IMR-90 (cell line): ENCODE results near the gene ANKLE2. TPM values are rescaled to one million over a fixed set of nuclear protein-coding genes. Genes with fewer than 3 reads are reported as not detected.

ENCODE experiments used
- ATAC-seq: fragments of 200-7000 bp; cut with Tn5 transposase; 2 replicates; pipeline ENCODE4 v1.9.1; 2020; ENCODE audit warnings: low read depth, mild to moderate bottlenecking, moderate library complexity
- BruUV-seq: library from RNA; stranded (reverse); fragments of 400-500 nt; replicated peaks from 2 replicates; lab custom pipeline; 2021; lab: Mats Ljungman, UMichigan
- CTCF ChIA-PET: fragments of 300-600 bp; formaldehyde crosslinking; extraction: SDS; loops from one replicate; lab custom pipeline; 2021; ENCODE audit warnings: antibody characterized with exemption; lab: Yijun Ruan, JAX
- POLR2A ChIA-PET: fragments of 300-600 bp; sonication (Branson Sonifier 250); formaldehyde crosslinking; loops from one replicate; lab custom pipeline; 2022; ENCODE audit warnings: antibody characterized with exemption; ENCODE audit not compliant: unreplicated experiment; lab: Charles Lee
- DNase-seq: peaks from one replicate; pipeline ENCODE4 v3.0.0; 2013
- H2AFZ ChIP-seq: replicated peaks from 2 replicates; pipeline ENCODE3; 2013; ENCODE audit warnings: low read length, mild to moderate bottlenecking; ENCODE audit not compliant: poor library complexity
- H2AK5ac ChIP-seq: 2 replicates; pipeline ENCODE4 v1.6.1; 2013; ENCODE audit warnings: low read depth, low read length, inconsistent platforms
- H2AK9ac ChIP-seq: replicated peaks from 2 replicates; pipeline ENCODE3; 2013; ENCODE audit warnings: mild to moderate bottlenecking, low read depth, low read length, moderate library complexity; ENCODE audit not compliant: poor library complexity
- H2BK120ac ChIP-seq: 2 replicates; pipeline ENCODE4 v1.6.1; 2013; ENCODE audit warnings: low read depth, low read length, inconsistent platforms
- H2BK15ac ChIP-seq: 3 replicates; pipeline ENCODE4 v1.6.1; 2013; ENCODE audit warnings: low read depth, low read length, inconsistent platforms
- H2BK20ac ChIP-seq: 2 replicates; pipeline ENCODE4 v1.6.1; 2013; ENCODE audit warnings: low read depth, mild to moderate bottlenecking, inconsistent platforms, low read length, moderate library complexity
- H2BK5ac ChIP-seq: 2 replicates; pipeline ENCODE4 v1.6.1; 2013; ENCODE audit warnings: mild to moderate bottlenecking, low read depth, low read length, inconsistent platforms; ENCODE audit not compliant: poor library complexity, severe bottlenecking
- H3K14ac ChIP-seq: replicated peaks from 2 replicates; pipeline ENCODE4 v1.6.1; 2013; ENCODE audit warnings: low read depth, low read length, inconsistent platforms
- H3K18ac ChIP-seq: 2 replicates; pipeline ENCODE4 v1.6.1; 2013; ENCODE audit warnings: low read depth, low read length, control low read depth
- H3K23ac ChIP-seq: 2 replicates; pipeline ENCODE4 v1.6.1; 2013; ENCODE audit warnings: low read depth, low read length, inconsistent platforms
- H3K27ac ChIP-seq: 2 replicates; pipeline ENCODE4 v1.5.1; 2013; ENCODE audit warnings: mild to moderate bottlenecking, control low read depth, low read length; ENCODE audit not compliant: insufficient read depth
- H3K27me3 ChIP-seq: 2 replicates; pipeline ENCODE4 v1.6.1; 2013; ENCODE audit warnings: low read length; ENCODE audit not compliant: control insufficient read depth, insufficient read depth
- H3K36me3 ChIP-seq: 2 replicates; pipeline ENCODE4 v1.6.1; 2013; ENCODE audit warnings: low read length, mixed read lengths; ENCODE audit not compliant: control insufficient read depth, insufficient read depth
- H3K4ac ChIP-seq: 2 replicates; pipeline ENCODE4 v1.6.1; 2013; ENCODE audit warnings: low read depth, low read length, inconsistent platforms
- H3K4me1 ChIP-seq: 2 replicates; pipeline ENCODE4 v1.6.1; 2013; ENCODE audit warnings: low read length, mixed read lengths; ENCODE audit not compliant: control insufficient read depth, insufficient read depth
- H3K4me2 ChIP-seq: 2 replicates; pipeline ENCODE4 v1.6.1; 2013; ENCODE audit warnings: low read depth, mild to moderate bottlenecking, control low read depth, low read length, moderate library complexity
- H3K4me3 ChIP-seq: 2 replicates; pipeline ENCODE4 v1.5.1; 2013; ENCODE audit warnings: low read depth, mild to moderate bottlenecking, control low read depth, low read length, moderate library complexity; ENCODE audit not compliant: insufficient read depth
- H3K56ac ChIP-seq: 2 replicates; pipeline ENCODE4 v1.6.1; 2013; ENCODE audit warnings: low read length, inconsistent platforms; ENCODE audit not compliant: insufficient read depth; ENCODE audit errors: extremely low read depth
- H3K79me1 ChIP-seq, 2 experiments: 2 replicates each; pipeline ENCODE4 v1.6.1; 2013; ENCODE audit warnings: low read length in 2 of 2, inconsistent platforms in 1 of 2, low read depth in 1 of 2
- H3K9ac ChIP-seq: 2 replicates; pipeline ENCODE4 v1.6.1; 2013; ENCODE audit warnings: low read depth, low read length, control low read depth
- H3K9me1 ChIP-seq: 2 replicates; pipeline ENCODE4 v1.6.1; 2013; ENCODE audit warnings: low read length, inconsistent platforms; ENCODE audit not compliant: insufficient read depth
- H3K9me3 ChIP-seq: 2 replicates; pipeline ENCODE4 v1.6.1; 2013; ENCODE audit warnings: low read length; ENCODE audit not compliant: control insufficient read depth, insufficient read depth
- H4K20me1 ChIP-seq: 2 replicates; pipeline ENCODE4 v1.6.1; 2013; ENCODE audit warnings: low read length, inconsistent platforms; ENCODE audit not compliant: insufficient read depth
- H4K5ac ChIP-seq: 2 replicates; pipeline ENCODE4 v1.6.1; 2013; ENCODE audit warnings: mild to moderate bottlenecking, low read depth, low read length, control low read depth
- H4K8ac ChIP-seq, 2 experiments: 2 replicates each; pipeline ENCODE4 v1.6.1; 2013; ENCODE audit warnings: low read depth in 2 of 2, low read length in 2 of 2, control low read depth in 1 of 2, inconsistent platforms in 1 of 2
- H4K91ac ChIP-seq: 2 replicates; pipeline ENCODE4 v1.6.1; 2013; ENCODE audit warnings: low read depth, low read length, inconsistent platforms; ENCODE audit not compliant: insufficient read depth
- BHLHE40 ChIP-seq: fragments of 150-350 bp; IDR thresholded peaks from 2 replicates; pipeline ENCODE4 v1.6.1; 2016; ENCODE audit warnings: mild to moderate bottlenecking, low read depth, low read length
- CEBPB ChIP-seq: IDR thresholded peaks from 2 replicates; pipeline ENCODE4 v1.6.1; 2012; ENCODE audit warnings: low read depth, low read length, improper control_type of control experiment
- RCOR1 ChIP-seq: IDR thresholded peaks from 2 replicates; pipeline ENCODE4 v1.6.1; 2012; ENCODE audit warnings: mild to moderate bottlenecking, low read length, improper control_type of control experiment; ENCODE audit not compliant: insufficient replicate concordance
- RFX5 ChIP-seq: IDR thresholded peaks from 2 replicates; pipeline ENCODE4 v1.8.0; 2012; ENCODE audit warnings: low read depth, mild to moderate bottlenecking, low read length, moderate library complexity
- WGBS, 2 experiments: methylation state at CpG; one replicate each; pipeline versions ENCODE4 v1.1.5 to v1.1.7; 2013; ENCODE audit warnings: missing lambda C conversion rate in 2 of 2; ENCODE audit not compliant: insufficient read length in 1 of 2; ENCODE audit errors: extremely low coverage in 2 of 2; 5-methylcytosine and 5-hydroxymethylcytosine counted together
- dilution Hi-C: fragments of 300-500 bp; cut with HindIII; formaldehyde crosslinking; loops from one replicate; pipeline ENCODE4 v1.14.3; 2018; ENCODE audit warnings: low sequenced_read_pairs; ENCODE audit not compliant: unreplicated experiment
- in situ Hi-C: fragments of 300-500 bp; cut with MboI; formaldehyde crosslinking; loops from 3 replicates; pipeline ENCODE4 v1.14.3; 2019; ENCODE audit warnings: low sequenced_read_pairs, inconsistent platforms, mixed read lengths
- intact Hi-C: fragments of 100-400 bp; cut with micrococcal nuclease; formaldehyde crosslinking; loops from 2 replicates; pipeline ENCODE4 v1.10.0; 2022
- polyA plus RNA-seq, 3 experiments: library from polyadenylated mRNA; depleted of rRNA; stranded (reverse); fragments of >200 nt; gene quantifications; 2 replicates each; pipeline ENCODE4 v1.2.3, GENCODE V29; 2012; ENCODE audit warnings: low replicate concordance in 1 of 3
- total RNA-seq: library from RNA; depleted of rRNA; stranded (reverse); fragments of >200 nt; gene quantifications from 2 replicates; pipeline ENCODE4 v1.2.3, GENCODE V29; 2012

Gene ANKLE2
- total and polyA plus RNA-seq, 2 of the 4 experiments (the other 2 are of a cell fraction) = 63.4 to 82.4 TPM

DNA sequence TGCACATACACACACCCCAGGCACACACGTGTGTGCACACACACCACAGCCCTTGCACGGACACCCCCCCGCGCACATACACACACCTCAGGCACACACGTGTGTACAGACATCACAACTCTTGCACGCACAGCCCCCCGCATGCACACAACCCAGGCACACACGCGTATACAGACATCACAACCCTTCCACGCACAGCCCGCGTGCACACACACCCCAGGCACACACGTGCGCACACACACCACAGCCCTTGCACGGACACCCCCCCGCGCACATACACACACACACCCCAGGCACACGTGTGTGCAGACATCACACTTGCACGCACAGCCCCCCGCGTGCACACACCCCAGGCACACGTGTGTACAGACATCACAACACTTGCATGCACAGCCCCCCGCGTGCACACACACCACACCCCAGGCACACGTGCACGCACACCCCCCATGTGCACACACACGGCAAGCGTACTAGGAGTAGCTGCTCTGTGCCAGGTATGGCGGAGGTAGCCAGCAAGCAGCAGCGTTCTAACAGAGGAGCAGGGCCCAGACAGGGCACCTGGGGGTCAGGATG, 18.2 kb upstream of the ANKLE2 start:
- no peak overlapping the region for H3K4ac ChIP-seq
- no peak for TF ChIP-seq BHLHE40
- no peak for TF ChIP-seq RFX5
- TF ChIP-seq CEBPB = no peak
- no peak for TF ChIP-seq RCOR1
- no peak for ATAC-seq

More for the DNA sequence above, 18.2 kb upstream of the ANKLE2 start:
- Histone ChIP-seq H4K20me1 (peaks cover 34% of the 10 kb centered on the region), H3K9me1 (peaks cover 10% of the 10 kb centered on the region), H2BK20ac (no peak overlapping the region), H3K36me3 (peaks cover 82% of the 10 kb centered on the region), H3K4me3 (no peak overlapping the region), H3K9me3 (no peaks in the 10 kb centered on the region), H2BK120ac (no peak overlapping the region), H4K91ac (no peak overlapping the region), H2AK5ac (no peak overlapping the region), H2BK5ac (no peak overlapping the region), H2AK9ac (no peak overlapping the region), H3K79me1 (peaks cover 14 to 40% of the 10 kb centered on the region in 2 experiments; a peak in 3 of 4 replicates), H4K8ac (no peak overlapping the region), H3K4me1 (no peaks in the 10 kb centered on the region), H3K56ac (no peak overlapping the region), H3K23ac (no peak overlapping the region), H2AFZ (no peak overlapping the region), H2BK15ac (no peak overlapping the region), H3K18ac (no peak overlapping the region), H3K9ac (no peak overlapping the region), H3K27me3 (no peaks in the 10 kb centered on the region), H3K27ac (no peak overlapping the region), H3K4me2 (no peak overlapping the region), H3K14ac (no peak overlapping the region), H4K5ac (no peak overlapping the region)
- intact Hi-C loops (no loop called here), in situ Hi-C loops (no loop called here), dilution Hi-C loops (no loop called here)
- WGBS, 2 experiments = 100% methylated on average over 4 of the region's 30 CpGs; no CpG with 5 or more reads in 1 of the 2 experiments
- no peak for DNase-seq
- ChIA-PET CTCF (no interaction called here), POLR2A (no interaction called here)
- no TSS peak for BruUV-seq
